Measurements from ENCODE around the gene IGFBP7.

GRCh38 chr4:57098415-57098814 lies 11.8 kb downstream of the IGFBP7 start:
- TF ChIP-seq CTCF (IDR thresholded peaks at IDR 0.05) (no peak), POLR2A (IDR thresholded peaks at IDR 0.05) (no peak)

Measured in adrenal gland (tissue), 5 donors.